H1 (cell line): ENCODE data around the gene AP5Z1. TPM values are rescaled to one million over a fixed set of nuclear protein-coding genes. Genes with fewer than 3 reads are reported as not detected.

Experiments used
- ASH2L ChIP-seq: fragments of 200-600, 300-600 bp; sonication (generic); IDR thresholded peaks from one replicate; pipeline ENCODE4 v1.7.1; 2017; ENCODE audit warnings: low read length
- BRCA1 ChIP-seq: IDR thresholded peaks from 2 replicates; pipeline ENCODE4 v1.6.1; 2012; ENCODE audit warnings: low read depth, low read length, improper control_type of control experiment
- CEBPB ChIP-seq: IDR thresholded peaks from 2 replicates; pipeline ENCODE4 v1.6.1; 2012; ENCODE audit warnings: low read depth, low read length
- CHD1 ChIP-seq: IDR thresholded peaks from 2 replicates; pipeline ENCODE4 v1.6.1; 2012; ENCODE audit warnings: low read depth, low read length, improper control_type of control experiment
- CHD2 ChIP-seq: IDR thresholded peaks from 2 replicates; pipeline ENCODE4 v1.6.1; 2012; ENCODE audit warnings: low read length, improper control_type of control experiment
- EZH2 ChIP-seq: fragments of 200-600 bp; sonication (generic); IDR thresholded peaks from 2 replicates; pipeline ENCODE4 v1.7.1; 2012; ENCODE audit warnings: low read depth, mild to moderate bottlenecking, moderate library complexity, low read length, inconsistent platforms; ENCODE audit not compliant: severe bottlenecking
- GABPA ChIP-seq: IDR thresholded peaks from 2 replicates; pipeline ENCODE4 v1.6.1; 2011; ENCODE audit warnings: mild to moderate bottlenecking, low read length, moderate library complexity, borderline replicate concordance; ENCODE audit not compliant: insufficient read depth
- GTF2F1 ChIP-seq: IDR thresholded peaks from 2 replicates; pipeline ENCODE4 v1.6.1; 2012; ENCODE audit warnings: low read depth, low read length, improper control_type of control experiment, borderline replicate concordance
- MAFK ChIP-seq: IDR thresholded peaks from 2 replicates; pipeline ENCODE4 v1.6.1; 2012; ENCODE audit warnings: low read depth, mild to moderate bottlenecking, improper control_type of control experiment, low read length
- RAD21 ChIP-seq, 2 experiments: IDR thresholded peaks in 1 of 2; conservative IDR thresholded peaks in 1 of 2; 2 replicates each; pipeline ENCODE4 v1.6.1; 2011; ENCODE audit warnings: low read depth in 2 of 2, low read length in 2 of 2, improper control_type of control experiment in 1 of 2, inconsistent platforms in 1 of 2, mild to moderate bottlenecking in 1 of 2, moderate library complexity in 1 of 2
- RBBP5 ChIP-seq: IDR thresholded peaks from 2 replicates; pipeline ENCODE4 v1.7.1; 2012; ENCODE audit warnings: low read depth, mild to moderate bottlenecking, inconsistent platforms, low read length, moderate library complexity, borderline replicate concordance
- RNF2 ChIP-seq: fragments of 200-900, 300-1000 bp; sonication (generic); IDR thresholded peaks from 2 replicates; pipeline ENCODE4 v1.7.1; 2016; ENCODE audit warnings: borderline replicate concordance, low read depth, mild to moderate bottlenecking, antibody characterized with exemption, low read length; ENCODE audit not compliant: poor library complexity, severe bottlenecking; ENCODE audit errors: missing control alignments
- SAP30 ChIP-seq: fragments of 300-600 bp; sonication (generic); IDR thresholded peaks from 2 replicates; pipeline ENCODE4 v1.7.1; 2012; ENCODE audit warnings: low read length, moderate library complexity, mild to moderate bottlenecking, inconsistent platforms; ENCODE audit not compliant: insufficient read depth, insufficient replicate concordance
- SIN3A ChIP-seq, 2 experiments: IDR thresholded peaks in 1 of 2; conservative IDR thresholded peaks in 1 of 2; 2 replicates each; pipeline ENCODE4 v1.6.1; 2011 to 2012; ENCODE audit warnings: low read length in 2 of 2, improper control_type of control experiment in 1 of 2, low read depth in 1 of 2, mild to moderate bottlenecking in 1 of 2
- SIRT6 ChIP-seq: IDR thresholded peaks from one replicate; pipeline ENCODE4 v1.7.1; 2012; ENCODE audit warnings: low read length, inconsistent platforms
- SP2 ChIP-seq: IDR thresholded peaks from 2 replicates; pipeline ENCODE4 v1.6.1; 2012; ENCODE audit warnings: mild to moderate bottlenecking, low read length, inconsistent platforms
- SUZ12 ChIP-seq: fragments of 200-600 bp; sonication (generic); IDR thresholded peaks from 2 replicates; pipeline ENCODE4 v1.6.1; 2012; ENCODE audit warnings: mild to moderate bottlenecking, inconsistent platforms, low read length, moderate library complexity, mixed read lengths
- TBP ChIP-seq: IDR thresholded peaks from 2 replicates; pipeline ENCODE4 v1.6.1; 2011; ENCODE audit warnings: low read depth, low read length, improper control_type of control experiment
- TCF12 ChIP-seq: IDR thresholded peaks from 2 replicates; pipeline ENCODE4 v1.6.1; 2011; ENCODE audit warnings: low read depth, mild to moderate bottlenecking, low read length
- polyA plus RNA-seq, 7 experiments: library from polyadenylated mRNA; depleted of rRNA in 3 of 7; stranded (reverse) in 5 of 7; unstranded in 2 of 7; fragments of >200 nt in 5 of 7; fragments of 200-250 nt in 2 of 7; gene quantifications; 1 replicate in 5 of 7; 2 replicates in 1 of 7; 4 replicates in 1 of 7; pipeline versions ENCODE4 v1.2.1 to v1.2.3, GENCODE V29; 2011 to 2013; ENCODE audit warnings: missing spikeins in 2 of 7, mixed read lengths in 2 of 7
- total RNA-seq: library from RNA; stranded (reverse); fragmentation: NEBNext Ultra II Directional; extraction: Animal tissue kit (Norgen Biotek cat#: 25700); gene quantifications from 2 replicates; pipeline ENCODE4 v1.2.1, GENCODE V29; 2021
- TF ChIP-seq, protein P1 (sequence below): IDR thresholded peaks from 2 replicates; pipeline ENCODE4 v1.6.1; 2011; ENCODE audit warnings: low read length, improper control_type of control experiment

Gene AP5Z1
- total and polyA plus RNA-seq, 2 of the 8 experiments (the other 6 are each of a cell fraction or from before 2014, with no cell fraction given), result 24.0 to 24.7 TPM

DNA sequence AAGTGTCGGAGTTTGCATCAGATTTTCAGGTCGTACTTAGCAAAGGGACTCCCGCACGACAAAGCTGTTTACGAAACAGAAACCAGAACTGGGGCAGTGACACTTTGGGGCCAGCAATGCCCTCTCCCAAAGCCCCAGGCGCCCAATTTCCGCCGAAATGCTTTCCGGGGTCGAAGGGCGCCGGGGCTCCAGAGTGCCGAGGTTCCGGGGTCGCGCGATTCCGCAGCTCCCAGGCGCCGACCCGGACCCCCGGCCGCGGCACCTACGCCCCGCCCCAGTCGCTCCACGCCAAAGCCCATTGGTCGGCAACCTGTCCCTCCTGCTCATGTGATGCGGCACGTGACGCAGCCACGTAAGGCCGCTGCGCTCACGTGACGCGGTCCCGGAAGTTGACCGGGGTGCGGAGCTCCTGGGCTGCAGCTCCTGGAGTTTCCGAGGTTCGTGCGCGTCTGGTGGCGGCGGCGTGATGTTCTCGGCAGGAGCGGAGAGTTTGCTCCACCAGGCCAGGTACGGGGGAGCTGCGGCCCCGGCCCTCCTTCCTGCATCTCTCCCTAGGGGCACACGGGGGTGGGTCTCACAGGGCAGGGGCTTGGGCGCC lies at the start of gene AP5Z1 (continued):
- peak; percentile 24; the same call in 1 of the 2 replicates for TF ChIP-seq RBBP5
- TF ChIP-seq BRCA1, result 0 out of 2 replicates have a peak, but pooled peaks have one; percentile 58
- peak; percentile 97 to 99 for TF ChIP-seq SIN3A (conservative IDR thresholded peaks at IDR 0.05 in 1 of 2, IDR thresholded peaks at IDR 0.05 in 1 of 2; ENCODE audit: low read depth in 1 of 2, low read length in 2 of 2)
- no peak; a peak in 1 of 4 replicates for TF ChIP-seq RAD21 (IDR thresholded peaks at IDR 0.05 in 1 of 2, conservative IDR thresholded peaks at IDR 0.05 in 1 of 2; ENCODE audit: low read depth in 2 of 2, low read length in 2 of 2)
- TF ChIP-seq, protein P1, sequence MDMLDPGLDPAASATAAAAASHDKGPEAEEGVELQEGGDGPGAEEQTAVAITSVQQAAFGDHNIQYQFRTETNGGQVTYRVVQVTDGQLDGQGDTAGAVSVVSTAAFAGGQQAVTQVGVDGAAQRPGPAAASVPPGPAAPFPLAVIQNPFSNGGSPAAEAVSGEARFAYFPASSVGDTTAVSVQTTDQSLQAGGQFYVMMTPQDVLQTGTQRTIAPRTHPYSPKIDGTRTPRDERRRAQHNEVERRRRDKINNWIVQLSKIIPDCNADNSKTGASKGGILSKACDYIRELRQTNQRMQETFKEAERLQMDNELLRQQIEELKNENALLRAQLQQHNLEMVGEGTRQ, result peak; percentile 100
- no peak for TF ChIP-seq EZH2
- TF ChIP-seq GABPA, result 0 out of 2 replicates have a peak, but pooled peaks have one; percentile 58
- peak; percentile 22; the same call in 1 of the 2 replicates for TF ChIP-seq SP2
- peak; percentile 47 for TF ChIP-seq ASH2L
- no peak for TF ChIP-seq RNF2
- TF ChIP-seq SIRT6, result no peak
- TF ChIP-seq TBP, result peak; percentile 77
- no peak for TF ChIP-seq CEBPB
- TF ChIP-seq CHD1, result no peak
- TF ChIP-seq SAP30, result peak; percentile 74
- peak; percentile 72 for TF ChIP-seq CHD2
- TF ChIP-seq GTF2F1, result peak; percentile 81; the same call in 1 of the 2 replicates
- TF ChIP-seq SUZ12, result no peak
- TF ChIP-seq MAFK, result no peak
- TF ChIP-seq TCF12, result 0 out of 2 replicates have a peak, but pooled peaks have one; percentile 69
